ENCODE data around the gene NFILZ.

The NFILZ gene

DNA sequence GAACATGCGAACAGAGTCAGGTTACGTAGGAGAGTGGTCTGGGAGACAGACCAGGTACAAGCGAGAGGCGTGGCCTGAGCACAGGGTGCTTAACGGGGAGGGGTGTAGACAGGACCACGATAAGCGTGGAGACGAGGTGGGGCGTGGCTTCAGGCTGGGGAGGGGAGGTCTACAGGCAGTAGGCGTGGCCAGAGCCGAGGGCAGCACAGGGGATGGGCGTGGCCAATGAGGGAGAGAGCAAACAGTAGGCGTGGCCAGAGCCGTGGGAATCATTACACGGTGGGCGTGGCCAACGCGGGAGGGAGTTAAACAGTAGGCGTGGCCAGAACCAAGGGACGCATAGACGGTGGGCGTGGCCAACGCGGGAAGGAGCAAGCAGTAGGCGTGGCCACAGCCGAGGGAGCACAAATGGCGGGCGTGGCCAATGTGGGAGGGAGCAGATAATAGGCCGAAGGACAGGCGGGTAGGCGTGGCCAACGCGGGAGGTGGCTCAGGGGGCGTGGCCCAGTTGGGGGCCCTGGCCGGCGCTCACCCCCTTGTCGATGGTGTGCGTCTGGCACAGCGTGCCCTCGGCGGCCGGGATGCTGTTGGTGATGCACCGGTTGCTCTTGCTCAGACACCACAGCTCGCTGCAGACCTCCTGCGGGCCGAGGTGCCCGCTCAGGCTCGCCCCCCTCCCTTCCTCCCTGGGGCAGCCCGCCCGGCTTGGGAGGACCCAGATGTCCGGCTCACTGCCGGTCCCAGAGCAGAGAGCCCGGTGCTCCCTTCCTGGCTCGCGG lies 38.0 kb upstream of the NFILZ start:
- ChIA-PET CTCF (interaction anchor here (1.4 kb wide), 1 partner anchor 10 kb away, joined by 4 read pairs; no protein-coding TSS in a partner anchor), POLR2A (no interaction called here)
- no peak for TF ChIP-seq ELF4 (IDR thresholded peaks at IDR 0.05)
- no peak for TF ChIP-seq SUZ12 (IDR thresholded peaks at IDR 0.05)
- TF ChIP-seq BHLHE40 (IDR thresholded peaks at IDR 0.05; ENCODE audit: borderline replicate concordance), result no peak
- peak; percentile 44; the same call in 1 of the 2 replicates for TF ChIP-seq SP1 (IDR thresholded peaks at IDR 0.05)
- peak; percentile 95 for TF ChIP-seq HDGF (IDR thresholded peaks at IDR 0.05; ENCODE audit: borderline replicate concordance)
- no peak for TF ChIP-seq CTBP1 (IDR thresholded peaks at IDR 0.05; ENCODE audit: borderline replicate concordance)
- TF ChIP-seq L3MBTL2 (conservative IDR thresholded peaks at IDR 0.05), result no peak
- peak; percentile 96 for DNase-seq (ENCODE audit: extremely low spot score)

DNA sequence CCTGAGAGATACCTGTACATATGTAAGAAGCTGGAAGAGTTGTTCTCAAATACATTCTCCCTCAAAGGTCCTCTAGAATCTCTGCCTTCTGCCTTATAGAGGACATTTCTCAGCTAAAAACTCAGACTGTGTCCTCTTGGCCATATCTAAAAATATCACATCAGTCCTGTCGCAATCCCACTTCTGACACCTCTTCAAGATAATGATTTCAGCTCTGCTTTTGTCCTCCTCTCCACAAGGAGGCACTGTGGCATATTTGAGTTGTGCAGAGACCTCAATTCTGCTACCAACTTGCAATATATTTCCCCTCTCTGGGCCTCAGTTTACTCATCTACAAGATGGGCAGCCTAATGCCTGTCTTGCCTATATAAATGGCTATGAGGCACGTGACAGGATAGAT lies 36.5 kb upstream of the NFILZ start:
- POLR2A ChIA-PET, result no interaction called here
- no peak for DNase-seq (ENCODE audit: extremely low spot score)

DNA sequence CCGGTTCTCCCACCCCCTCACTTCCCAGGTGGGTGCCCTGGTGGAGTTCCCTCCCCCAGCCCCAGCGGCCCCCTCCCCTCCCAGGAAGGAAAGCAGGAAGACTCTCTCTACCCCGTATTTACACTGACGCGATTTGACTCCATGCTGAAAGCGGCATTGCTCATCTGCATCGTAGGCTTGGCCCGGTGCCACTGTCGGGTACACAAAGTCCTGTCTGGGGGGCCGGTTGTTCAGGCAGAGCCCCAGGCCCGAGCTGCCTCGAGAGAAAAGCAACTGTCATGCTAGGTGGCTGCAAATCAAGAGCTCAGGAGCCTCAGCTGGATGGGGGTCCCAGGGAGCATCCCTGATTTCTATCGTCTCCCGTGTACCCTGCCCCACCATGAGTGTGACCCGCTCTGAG lies 34.8 kb upstream of the NFILZ start:
- no peak for DNase-seq (ENCODE audit: extremely low spot score)
- TF ChIP-seq ZNF384 (IDR thresholded peaks at IDR 0.05) (no peak), FOXM1 (IDR thresholded peaks at IDR 0.05; ENCODE audit: borderline replicate concordance) (no peak), FOXA1 (IDR thresholded peaks at IDR 0.05) (no peak), ARNT (IDR thresholded peaks at IDR 0.05) (no peak)
- ChIA-PET CTCF (interaction anchor here (2.5 kb wide), 1 partner anchor 15 kb away, joined by 7 read pairs; no protein-coding TSS in a partner anchor), POLR2A (interaction anchor here (1.3 kb wide), 1 partner anchor 81 kb away, joined by 5 read pairs; the partner anchor contains the start of gene ZNF414)

More for the DNA sequence above, 36.5 kb upstream of the NFILZ start:
- no peak for TF ChIP-seq FOXK2 (IDR thresholded peaks at IDR 0.05)
- TF ChIP-seq HDGF (IDR thresholded peaks at IDR 0.05; ENCODE audit: borderline replicate concordance), result no peak
- TF ChIP-seq L3MBTL2 (conservative IDR thresholded peaks at IDR 0.05), result no peak
- no peak for TF ChIP-seq ELF4 (IDR thresholded peaks at IDR 0.05)
- TF ChIP-seq SP1 (IDR thresholded peaks at IDR 0.05), result no peak
- TF ChIP-seq NFRKB (IDR thresholded peaks at IDR 0.05), result no peak
- no peak for TF ChIP-seq FOXM1 (IDR thresholded peaks at IDR 0.05; ENCODE audit: borderline replicate concordance)
- no peak for TF ChIP-seq CTBP1 (IDR thresholded peaks at IDR 0.05; ENCODE audit: borderline replicate concordance)
- TF ChIP-seq ZNF384 (IDR thresholded peaks at IDR 0.05), result no peak
- TF ChIP-seq LEF1 (IDR thresholded peaks at IDR 0.05; ENCODE audit: borderline replicate concordance), result no peak
- no peak for TF ChIP-seq BHLHE40 (IDR thresholded peaks at IDR 0.05; ENCODE audit: borderline replicate concordance)
- TF ChIP-seq, protein P1, sequence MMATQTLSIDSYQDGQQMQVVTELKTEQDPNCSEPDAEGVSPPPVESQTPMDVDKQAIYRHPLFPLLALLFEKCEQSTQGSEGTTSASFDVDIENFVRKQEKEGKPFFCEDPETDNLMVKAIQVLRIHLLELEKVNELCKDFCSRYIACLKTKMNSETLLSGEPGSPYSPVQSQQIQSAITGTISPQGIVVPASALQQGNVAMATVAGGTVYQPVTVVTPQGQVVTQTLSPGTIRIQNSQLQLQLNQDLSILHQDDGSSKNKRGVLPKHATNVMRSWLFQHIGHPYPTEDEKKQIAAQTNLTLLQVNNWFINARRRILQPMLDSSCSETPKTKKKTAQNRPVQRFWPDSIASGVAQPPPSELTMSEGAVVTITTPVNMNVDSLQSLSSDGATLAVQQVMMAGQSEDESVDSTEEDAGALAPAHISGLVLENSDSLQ (IDR thresholded peaks at IDR 0.05), result no peak
- no peak for TF ChIP-seq ARNT (IDR thresholded peaks at IDR 0.05)
- no peak for TF ChIP-seq FOXA1 (IDR thresholded peaks at IDR 0.05)
- TF ChIP-seq SUZ12 (IDR thresholded peaks at IDR 0.05), result no peak
- no peak for TF ChIP-seq TARDBP (IDR thresholded peaks at IDR 0.05)
- CTCF ChIA-PET, result interaction anchor here (0.6 to 2.5 kb wide), 6 partner anchors 9 to 22 kb away, joined by 3 to 7 read pairs (median 4); no protein-coding TSS in a partner anchor

DNA sequence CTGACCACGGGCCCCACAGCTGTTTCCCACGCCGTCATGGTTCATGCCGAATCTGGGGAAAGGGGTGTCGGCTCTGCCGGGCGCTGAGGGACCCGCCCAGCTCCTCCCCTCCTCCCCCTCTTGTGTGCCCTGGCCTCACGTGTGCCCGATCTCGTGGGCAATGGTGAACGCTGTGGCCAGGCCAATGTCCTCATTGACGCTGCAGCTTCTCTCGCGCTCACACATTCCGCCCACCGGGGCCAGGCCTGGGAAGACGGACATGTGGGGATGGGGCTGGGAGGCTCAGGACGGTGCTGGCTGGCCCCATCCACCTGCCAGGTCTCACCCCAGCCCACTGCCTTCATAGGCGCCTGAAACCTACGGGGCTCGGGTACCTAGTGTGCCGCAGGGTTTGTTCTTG lies 34.3 kb upstream of the NFILZ start:
- ChIA-PET POLR2A (interaction anchor here (1.3 kb wide), 1 partner anchor 82 kb away, joined by 5 read pairs; the partner anchor contains the start of gene ZNF414), CTCF (interaction anchor here (2.5 kb wide), 1 partner anchor 15 kb away, joined by 7 read pairs; no protein-coding TSS in a partner anchor)
- TF ChIP-seq SP1 (IDR thresholded peaks at IDR 0.05) (no peak), NFRKB (IDR thresholded peaks at IDR 0.05) (no peak), FOXM1 (IDR thresholded peaks at IDR 0.05; ENCODE audit: borderline replicate concordance) (no peak), SUZ12 (IDR thresholded peaks at IDR 0.05) (no peak)
- no peak for DNase-seq (ENCODE audit: extremely low spot score)

DNA sequence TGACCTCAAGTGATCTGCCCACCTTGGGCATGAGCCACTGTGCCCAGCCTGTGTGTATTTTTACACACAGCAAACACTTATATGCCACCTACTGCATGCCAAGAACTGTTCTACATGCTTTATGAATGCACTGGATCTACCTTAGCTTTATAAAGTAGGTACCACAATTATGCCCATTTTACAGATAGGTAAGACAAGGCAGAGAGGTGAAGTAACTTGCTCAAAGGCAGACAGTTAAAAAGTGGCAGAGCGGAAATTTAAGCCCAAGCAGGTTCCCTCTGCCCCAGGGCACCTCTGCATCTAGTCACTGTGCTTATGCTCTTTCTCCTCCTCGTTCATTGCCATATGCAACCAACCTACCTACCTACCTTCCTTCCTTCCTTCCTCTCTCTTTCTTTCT lies 30.4 kb upstream of the NFILZ start:
- TF ChIP-seq TARDBP (IDR thresholded peaks at IDR 0.05) (no peak), ZNF384 (IDR thresholded peaks at IDR 0.05) (no peak), FOXM1 (IDR thresholded peaks at IDR 0.05; ENCODE audit: borderline replicate concordance) (no peak), LEF1 (IDR thresholded peaks at IDR 0.05; ENCODE audit: borderline replicate concordance) (no peak), SUZ12 (IDR thresholded peaks at IDR 0.05) (no peak), HDGF (IDR thresholded peaks at IDR 0.05; ENCODE audit: borderline replicate concordance) (no peak), SP1 (IDR thresholded peaks at IDR 0.05) (no peak), NFRKB (IDR thresholded peaks at IDR 0.05) (no peak), L3MBTL2 (conservative IDR thresholded peaks at IDR 0.05) (no peak), FOXA1 (IDR thresholded peaks at IDR 0.05) (no peak), BHLHE40 (IDR thresholded peaks at IDR 0.05; ENCODE audit: borderline replicate concordance) (no peak), ELF4 (IDR thresholded peaks at IDR 0.05) (no peak), FOXK2 (IDR thresholded peaks at IDR 0.05) (no peak), CTBP1 (IDR thresholded peaks at IDR 0.05; ENCODE audit: borderline replicate concordance) (no peak), ARNT (IDR thresholded peaks at IDR 0.05) (no peak)
- TF ChIP-seq, protein P1 (IDR thresholded peaks at IDR 0.05), result no peak
- ChIA-PET POLR2A (no interaction called here), CTCF (no interaction called here)
- no peak for DNase-seq (ENCODE audit: extremely low spot score)

DNA sequence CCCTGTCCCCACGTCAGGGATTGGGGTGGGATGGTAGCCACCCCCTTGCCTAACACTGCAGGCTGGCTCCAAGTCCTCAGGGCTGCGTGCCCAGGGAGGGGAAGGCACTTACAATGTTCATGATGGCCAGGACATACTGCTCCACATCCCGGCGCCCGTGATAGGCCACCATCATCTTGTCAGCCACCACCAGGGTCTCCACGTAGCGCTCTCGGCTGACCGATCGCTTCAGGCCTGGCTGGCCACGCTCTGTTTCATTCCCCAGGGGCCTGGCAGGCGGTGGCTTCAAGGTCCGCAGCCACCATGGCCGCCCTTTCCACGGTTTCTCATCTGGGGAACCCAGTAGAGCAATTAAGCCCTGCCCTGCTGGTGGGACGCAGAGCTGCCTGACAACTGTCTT lies 29.6 kb upstream of the NFILZ start:
- TF ChIP-seq HDGF (IDR thresholded peaks at IDR 0.05; ENCODE audit: borderline replicate concordance) (no peak), LEF1 (IDR thresholded peaks at IDR 0.05; ENCODE audit: borderline replicate concordance) (no peak), FOXM1 (IDR thresholded peaks at IDR 0.05; ENCODE audit: borderline replicate concordance) (no peak), TARDBP (IDR thresholded peaks at IDR 0.05) (no peak), L3MBTL2 (conservative IDR thresholded peaks at IDR 0.05) (no peak), SP1 (IDR thresholded peaks at IDR 0.05) (no peak), ZNF384 (IDR thresholded peaks at IDR 0.05) (no peak), BHLHE40 (IDR thresholded peaks at IDR 0.05; ENCODE audit: borderline replicate concordance) (no peak)
- TF ChIP-seq, protein P1 (IDR thresholded peaks at IDR 0.05), result no peak
- POLR2A ChIA-PET, result no interaction called here
- CTCF ChIA-PET, result no interaction called here
- DNase-seq (ENCODE audit: extremely low spot score), result no peak
